ENCODE data around the gene CD300LG.

Gene CD300LG

GRCh38 chr17:43911904-43912303, 64.9 kb downstream of the CD300LG start:
- no peak for DNase-seq

- DNase-seq, result no peak
These were observed 65.8 kb downstream of the CD300LG start for GRCh38 chr17:43912635-43913304.
